NT2/D1 (cell line): ENCODE data around the gene MMS19.

Experiments
- SUZ12 ChIP-seq: IDR thresholded peaks from 2 replicates; pipeline ENCODE4 v1.6.1; 2011; ENCODE audit not compliant: insufficient read length, insufficient read depth; ENCODE audit errors: extremely low read depth
- YY1 ChIP-seq: IDR thresholded peaks from 2 replicates; pipeline ENCODE4 v1.6.1; 2011; ENCODE audit not compliant: insufficient read length, insufficient read depth
- ZNF274 ChIP-seq: IDR thresholded peaks from 2 replicates; pipeline ENCODE4 v1.6.1; 2011; ENCODE audit warnings: mild to moderate bottlenecking, low read depth, low read length

DNA sequence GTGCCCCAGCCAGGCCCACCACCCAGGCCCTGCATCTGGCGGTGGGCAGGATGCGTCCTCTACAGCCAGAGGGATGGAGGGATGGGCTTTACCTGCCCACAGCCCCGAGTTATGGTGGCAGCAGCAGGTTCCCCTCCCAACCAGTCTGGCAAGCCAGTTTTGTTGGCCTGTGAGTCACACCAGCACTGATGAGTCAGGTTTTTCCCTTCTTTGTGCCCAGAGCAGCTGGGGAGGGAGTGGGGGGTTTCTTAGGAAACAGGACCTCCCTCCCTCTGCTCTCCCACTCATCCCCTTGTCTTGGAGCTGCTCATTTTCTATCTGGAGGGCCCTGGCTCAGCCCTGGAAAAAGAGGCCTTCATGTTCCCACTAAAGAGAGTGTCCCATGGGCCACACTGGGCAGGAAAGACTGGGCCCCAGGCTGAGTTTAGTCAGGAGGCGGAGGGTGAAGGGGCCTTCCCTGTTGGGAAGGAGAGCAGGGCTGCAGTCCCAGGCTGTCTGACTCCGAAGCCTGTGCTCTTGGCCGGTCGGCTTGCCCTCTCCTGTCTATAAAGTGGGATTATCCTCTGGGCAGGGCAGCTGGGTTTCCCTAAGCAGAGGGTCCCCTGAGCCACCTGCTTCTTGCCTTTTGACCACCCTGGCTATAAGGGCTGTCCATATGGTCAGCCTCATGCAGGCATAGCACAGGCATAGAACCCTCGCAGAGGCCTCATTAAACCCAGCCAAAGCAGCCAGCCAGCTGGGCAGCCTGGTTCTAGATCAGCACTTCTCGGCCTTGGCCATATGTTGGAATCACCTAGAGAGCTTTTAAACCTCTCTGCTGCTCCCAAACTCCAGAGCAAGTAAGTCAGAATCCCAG, 44.2 kb upstream of the MMS19 start:
- no peak for TF ChIP-seq ZNF274
- TF ChIP-seq SUZ12: no peak
- no peak for TF ChIP-seq YY1
